Stimulated activated CD8-positive, alpha-beta memory T cell treated with anti-CD3 and anti-CD28 coated beads, Interleukin-4, amount 100 ng/mL, for 24 hours (primary cell): ENCODE data around the gene CDK5RAP2.

Source experiments
- DNase-seq: peaks from one replicate; pipeline ENCODE4 v3.0.0-alpha.2; 2020; ENCODE audit warnings: low read depth

CDK5RAP2 gene

DNA sequence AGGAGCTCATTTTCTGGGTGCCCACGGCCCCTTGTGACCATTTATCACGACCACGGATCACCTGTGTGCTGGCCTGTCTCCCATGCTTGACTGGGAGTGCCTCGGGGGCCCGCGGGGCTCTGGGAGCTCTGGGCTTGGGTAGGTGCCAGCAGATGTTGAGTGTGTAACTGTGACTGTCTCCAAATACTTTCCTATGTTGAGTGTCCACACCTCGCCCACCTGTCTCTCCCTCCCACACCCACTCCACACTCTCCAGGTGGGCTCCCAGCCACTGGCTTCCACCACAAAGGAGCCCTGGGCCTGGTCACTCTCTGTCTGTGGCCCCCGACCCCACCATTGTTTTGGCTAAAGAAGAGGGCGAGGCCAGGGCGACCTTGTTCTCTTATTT, 196.4 kb downstream of the CDK5RAP2 start:
- DNase-seq = no peak

DNA sequence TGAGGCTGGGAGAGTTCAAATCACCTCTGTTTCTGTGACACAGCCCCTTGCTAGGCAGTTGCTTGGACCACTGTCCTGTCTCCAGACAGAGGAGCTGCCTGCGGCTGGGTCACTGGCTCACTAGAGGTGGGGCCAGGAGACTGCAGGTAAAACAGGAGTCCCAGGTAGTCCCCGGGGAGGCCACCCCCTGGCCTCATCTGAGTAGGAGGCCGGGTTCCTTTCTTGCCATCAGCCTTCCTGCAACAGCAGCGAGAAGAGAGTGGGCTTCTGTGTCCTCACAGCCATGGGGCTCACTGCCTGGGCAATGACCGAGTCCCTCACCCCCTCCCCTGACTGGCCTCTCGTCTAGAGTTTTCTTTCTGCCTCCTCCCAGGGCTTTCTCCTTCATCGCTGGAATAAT, 197.5 kb downstream of the CDK5RAP2 start:
- no peak for DNase-seq

DNA sequence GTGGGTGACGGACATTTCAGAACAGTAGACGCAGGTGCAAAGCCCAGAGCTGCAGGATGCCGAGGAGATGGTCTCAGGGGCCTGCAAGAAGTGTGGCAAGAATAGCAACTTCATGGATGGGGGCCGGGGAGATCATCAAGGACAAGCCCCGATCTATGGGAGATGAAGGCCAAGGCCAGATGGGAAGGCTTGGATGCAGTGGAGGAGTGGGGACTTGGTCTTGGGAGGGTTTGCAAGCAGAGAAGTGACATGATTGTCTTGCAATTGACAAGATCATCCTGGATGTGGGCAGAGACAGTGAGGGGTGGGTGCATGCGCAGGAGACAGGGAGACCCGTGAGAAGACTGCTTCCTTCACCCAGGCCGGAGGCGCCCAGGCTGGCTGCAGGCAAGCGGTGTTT, 198.1 kb downstream of the CDK5RAP2 start:
- no peak for DNase-seq

DNA sequence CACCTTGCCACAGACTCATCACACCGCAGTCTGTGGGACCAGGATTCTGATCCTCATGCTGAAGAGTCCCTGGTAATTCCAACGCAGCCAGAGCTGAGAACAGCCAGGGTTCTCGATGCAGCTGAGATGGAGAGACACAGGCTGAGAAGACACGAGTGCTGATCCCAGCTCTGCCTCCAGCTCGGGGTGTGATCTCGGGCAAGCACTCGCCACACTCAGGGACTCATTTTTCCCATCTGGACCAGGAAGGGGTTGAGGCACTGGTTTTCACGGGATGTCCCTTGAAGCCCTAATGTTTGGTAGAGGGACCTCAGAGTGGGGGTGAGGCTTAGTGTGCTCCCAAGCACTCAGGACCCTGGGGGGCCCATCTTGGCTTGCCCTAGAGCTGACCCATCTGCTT, 200.4 kb downstream of the CDK5RAP2 start:
- DNase-seq = no peak

DNA sequence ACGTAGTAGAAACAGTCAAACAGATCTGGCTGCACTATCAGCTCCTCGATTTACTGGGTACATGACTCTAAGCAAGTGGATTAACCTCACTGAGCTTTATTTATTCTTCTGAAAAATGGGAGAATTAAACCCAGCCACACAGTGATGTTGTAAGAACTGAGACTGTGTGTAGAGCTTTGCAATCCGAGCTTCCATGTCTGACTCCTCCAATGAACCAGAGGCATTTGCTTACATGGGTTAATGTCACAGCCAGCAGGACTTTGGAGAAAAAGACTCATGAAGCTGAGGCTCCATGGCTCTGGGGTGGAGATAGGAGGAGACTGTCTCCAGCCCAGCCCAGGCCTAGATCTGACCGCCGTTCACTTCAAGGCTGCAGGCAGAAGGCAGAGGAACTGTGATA, 201.3 kb downstream of the CDK5RAP2 start:
- DNase-seq = no peak

DNA sequence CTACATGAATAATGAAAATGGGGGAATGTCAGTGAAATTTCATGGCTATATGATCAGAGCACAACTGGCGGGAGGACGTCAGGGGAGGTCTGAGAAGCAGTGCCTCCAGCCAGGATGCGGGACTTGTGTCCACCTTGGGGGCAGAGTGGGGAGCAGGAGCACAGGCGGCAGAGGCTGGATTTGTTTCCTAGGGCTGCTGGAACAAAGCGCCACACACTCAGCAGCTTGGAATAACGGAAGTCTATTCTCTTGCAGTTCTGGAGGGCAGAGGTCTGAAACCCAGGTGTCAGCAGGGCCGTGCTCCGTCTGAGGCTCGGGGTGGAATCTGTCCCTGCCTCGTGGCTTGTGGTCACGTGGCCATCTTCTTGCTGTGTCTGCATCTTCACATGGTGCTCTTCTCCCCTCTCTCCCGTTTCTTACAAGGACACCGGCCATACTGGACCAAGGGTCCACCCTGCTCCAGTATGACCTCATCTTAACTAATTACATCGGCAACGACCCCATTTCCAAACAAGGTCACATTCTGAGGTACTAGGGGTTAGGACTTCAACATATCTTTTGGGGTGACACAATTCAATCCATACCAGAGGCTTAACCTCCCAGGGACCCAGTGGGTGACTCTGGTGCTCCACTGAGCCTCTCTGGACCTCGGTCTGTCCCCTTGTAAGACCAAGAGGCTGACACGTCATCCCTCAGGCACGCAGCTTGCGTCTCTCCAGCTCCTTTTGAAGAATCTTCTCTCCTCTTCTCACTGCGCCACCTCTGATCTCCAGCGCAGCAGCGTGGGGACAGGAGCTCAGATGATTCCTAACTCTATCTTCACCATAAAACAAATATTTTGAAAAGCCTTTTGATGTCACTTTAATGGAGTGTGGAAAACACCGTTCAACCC, 202.5 kb downstream of the CDK5RAP2 start:
- DNase-seq = no peak

DNA sequence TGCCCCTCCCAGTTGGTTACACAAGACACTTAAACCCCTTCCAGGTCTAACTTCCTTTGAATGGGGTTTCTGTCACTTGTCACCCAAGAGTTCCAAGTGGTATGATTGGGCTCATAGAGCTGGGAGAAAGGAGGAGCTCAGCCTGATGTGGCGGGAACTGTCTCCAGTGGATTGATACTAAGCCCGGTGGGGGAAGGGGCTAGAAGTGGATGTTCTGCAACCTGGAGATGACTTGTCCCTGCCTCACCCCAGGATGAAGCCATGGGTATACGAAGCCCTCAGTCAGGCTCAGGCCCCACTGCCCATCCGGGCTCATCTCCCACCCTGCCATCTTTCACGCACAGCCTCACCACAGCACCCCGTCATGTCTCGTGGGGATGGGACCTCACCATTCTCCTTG, 203.9 kb downstream of the CDK5RAP2 start:
- no peak for DNase-seq

DNA sequence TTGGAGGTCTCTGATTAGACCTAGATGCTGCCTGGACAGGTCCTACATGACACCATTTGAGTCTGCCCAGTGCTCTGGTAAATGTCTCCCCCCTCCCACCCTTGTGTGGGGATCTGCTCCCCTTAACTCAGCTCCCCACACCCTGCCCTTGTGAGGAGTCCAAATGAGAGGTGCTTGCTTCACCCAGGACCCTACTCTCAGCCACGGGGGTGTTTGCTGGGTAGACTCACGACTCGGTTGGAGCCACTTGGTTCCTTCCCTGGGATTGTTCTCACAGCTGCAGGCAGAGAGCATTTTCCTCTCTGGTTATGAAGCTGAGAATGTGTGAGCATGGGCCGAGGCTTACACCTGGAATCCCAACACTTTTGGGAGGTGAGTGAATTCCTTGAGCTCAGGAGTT, 204.7 kb downstream of the CDK5RAP2 start:
- DNase-seq = no peak

DNA sequence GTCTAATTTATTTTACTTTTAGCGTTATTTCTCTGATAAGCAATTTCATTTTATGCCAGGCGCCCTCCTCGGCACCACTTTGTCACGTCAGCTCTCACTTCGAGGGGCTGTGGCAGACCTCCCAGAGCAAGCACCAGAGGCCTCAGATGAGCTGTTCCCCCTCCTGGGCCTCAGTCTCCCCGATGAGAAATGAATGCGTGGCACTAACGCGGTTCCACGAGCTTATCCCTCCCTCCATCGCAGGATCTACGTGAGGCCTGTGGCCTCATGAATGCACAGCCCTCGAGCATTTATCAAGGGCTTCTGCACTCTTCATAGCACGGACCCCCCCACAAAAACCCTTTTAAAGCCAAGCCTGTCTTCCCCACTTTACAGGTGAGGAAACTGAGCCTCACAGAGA, 205.2 kb downstream of the CDK5RAP2 start:
- DNase-seq = no peak

DNA sequence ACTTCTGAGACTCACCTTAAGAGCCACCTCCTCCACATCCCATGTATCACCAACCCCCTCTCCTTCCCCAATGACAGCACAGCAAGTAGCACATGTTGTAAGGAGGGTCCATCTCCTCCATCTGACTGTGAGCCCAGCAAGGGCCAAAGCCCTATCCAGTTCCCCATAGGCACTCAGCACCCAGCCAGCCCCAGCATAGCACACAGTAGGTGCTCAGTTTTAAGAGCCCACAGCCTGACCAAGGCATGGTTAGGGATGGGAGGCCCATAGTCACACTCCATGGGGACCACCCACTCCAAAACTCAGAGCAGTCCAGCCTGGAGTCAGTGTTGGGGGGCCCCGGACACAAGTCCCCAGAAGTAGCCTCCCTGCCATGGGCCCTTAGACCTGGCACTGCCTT, 205.7 kb downstream of the CDK5RAP2 start:
- no peak for DNase-seq

DNA sequence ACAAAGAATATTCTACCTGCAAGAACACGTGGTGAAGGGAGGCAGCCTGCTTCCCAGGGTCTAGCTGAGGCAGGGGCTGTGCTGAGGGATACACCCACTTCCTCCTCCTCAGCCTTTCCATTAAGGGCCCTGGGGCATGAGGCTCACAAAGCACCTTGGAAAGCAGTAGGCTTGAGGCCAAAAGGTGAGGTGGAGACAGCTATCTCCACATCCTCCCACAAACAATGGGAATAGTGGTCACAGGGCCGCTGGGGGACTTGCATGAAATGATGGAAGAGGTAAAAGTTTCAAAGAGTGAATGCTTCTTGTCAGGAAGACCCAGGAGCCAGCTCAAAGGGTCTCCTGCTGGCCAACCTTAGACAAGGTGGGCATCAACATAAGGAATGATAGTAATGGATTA, 207.9 kb downstream of the CDK5RAP2 start:
- DNase-seq = no peak

DNA sequence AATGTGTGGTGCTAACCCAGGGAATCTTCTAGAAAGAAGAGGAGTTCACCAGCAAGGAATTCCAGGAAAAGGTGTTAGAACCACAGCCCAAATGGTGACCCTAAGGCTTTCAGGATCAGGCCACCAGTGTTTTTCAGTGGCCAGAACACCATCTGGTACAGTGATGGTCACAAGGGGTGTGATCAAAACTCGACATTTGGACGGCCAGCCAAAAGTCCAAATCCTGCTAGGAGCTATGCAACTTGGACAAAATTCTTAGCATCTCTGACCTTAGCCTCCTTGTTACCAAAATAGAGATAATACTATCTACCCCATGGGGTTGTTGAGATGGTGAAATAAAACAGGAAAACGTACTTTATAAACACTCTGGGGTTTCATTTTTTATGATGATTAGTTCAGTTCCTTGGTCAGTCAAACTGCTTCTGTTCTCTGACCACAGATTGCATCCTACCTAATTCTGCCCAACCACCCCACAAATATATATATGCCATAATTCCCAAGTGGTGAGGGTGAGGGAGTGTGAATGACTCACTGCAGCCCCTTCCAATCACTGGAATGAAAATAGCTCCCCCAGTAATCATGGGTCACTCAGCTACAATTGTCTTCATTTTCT, 210.3 kb downstream of the CDK5RAP2 start:
- no peak for DNase-seq

DNA sequence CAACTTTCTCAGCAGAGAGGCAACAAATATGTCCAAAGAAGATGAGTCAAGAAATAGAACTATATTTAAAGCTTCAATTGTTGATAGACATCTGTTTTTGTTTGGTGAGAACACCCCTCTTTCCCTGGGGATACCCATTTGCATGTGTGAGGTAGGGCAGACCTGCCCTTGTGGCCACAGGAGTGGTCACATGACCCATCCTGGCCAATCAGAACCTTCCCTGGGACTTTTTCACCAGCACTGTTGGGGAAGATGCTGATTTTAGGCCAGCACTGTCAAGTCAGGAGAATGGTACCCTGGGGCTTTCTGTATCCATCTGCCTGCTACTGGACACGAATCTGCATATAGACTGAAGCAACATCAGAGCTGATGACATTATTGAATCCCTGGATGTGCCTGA, 211.2 kb downstream of the CDK5RAP2 start:
- no peak for DNase-seq

DNA sequence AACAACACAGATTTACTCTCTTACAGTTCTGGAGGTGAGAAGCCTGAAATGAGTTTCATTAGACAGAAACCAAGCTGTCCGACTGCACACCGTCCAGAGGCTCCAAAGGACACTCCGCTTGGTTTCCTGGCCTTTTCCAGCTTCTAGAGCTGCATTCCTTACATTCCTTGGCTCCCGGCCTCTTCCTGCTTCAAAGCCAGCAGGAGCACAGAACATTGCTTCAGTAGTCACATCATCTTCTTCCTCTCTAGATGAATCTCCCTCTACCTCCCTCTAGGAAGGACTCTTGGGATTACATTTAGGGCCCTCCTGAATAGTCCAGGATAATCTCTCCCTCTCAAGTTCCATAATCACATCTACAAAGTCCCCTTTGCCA, 213.3 kb downstream of the CDK5RAP2 start:
- no peak for DNase-seq

DNA sequence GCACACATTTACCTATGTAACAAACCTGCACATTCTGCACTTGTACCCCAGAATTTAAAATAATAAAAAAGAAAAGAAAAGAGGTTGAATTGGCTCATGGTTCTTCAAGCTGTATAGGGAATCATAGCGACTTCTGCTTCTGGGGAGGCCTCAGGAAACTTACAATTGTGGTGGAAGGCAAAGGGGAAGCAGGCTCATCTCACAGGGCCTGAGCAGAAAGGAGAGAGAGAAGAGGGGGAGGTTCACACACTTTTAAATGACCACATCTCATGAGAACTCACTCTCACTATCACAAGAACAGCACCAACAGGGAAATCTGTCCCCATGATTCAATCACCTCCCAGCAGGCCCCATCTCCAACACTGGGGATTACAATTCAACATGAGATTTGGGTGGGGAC, 214.6 kb downstream of the CDK5RAP2 start:
- DNase-seq = no peak

DNA sequence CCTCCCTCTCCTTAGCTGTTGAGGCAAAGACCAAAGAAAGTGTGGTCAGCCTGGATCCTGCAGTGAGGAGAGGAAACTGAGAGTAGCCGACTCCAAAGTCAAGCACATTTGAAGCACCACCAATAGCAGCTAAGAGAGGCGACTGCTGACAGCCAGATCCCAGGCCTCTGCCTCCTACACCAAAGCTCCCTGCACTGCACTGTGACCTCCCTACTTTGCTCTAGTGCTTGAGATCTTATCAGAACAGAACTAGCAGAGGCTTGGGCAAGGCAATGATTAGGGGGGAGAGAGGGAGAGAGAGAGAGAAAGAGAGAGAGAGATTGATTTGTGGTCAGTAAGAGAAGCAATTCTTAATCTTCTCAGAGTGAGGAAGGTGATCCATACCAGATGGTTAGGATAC, 216.3 kb downstream of the CDK5RAP2 start:
- no peak for DNase-seq

DNA sequence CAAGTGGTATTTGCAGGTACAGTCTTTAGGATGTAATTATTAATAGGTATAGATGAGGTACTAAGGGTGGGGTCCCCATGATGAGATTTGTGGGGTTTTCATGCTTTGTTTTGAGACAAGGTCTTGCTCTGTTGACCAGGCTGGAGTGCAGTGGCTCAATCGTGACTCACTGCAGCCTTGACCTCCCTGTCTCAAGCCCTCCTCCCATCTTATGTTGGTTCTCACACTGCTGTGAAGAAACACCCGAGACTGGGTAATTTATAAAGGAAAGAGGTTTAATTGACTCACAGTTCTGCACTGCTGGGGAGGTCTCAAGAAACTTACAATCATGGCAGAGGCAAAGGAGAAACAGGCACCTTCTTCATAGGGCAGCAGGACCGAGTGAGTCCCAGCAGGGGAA, 217.5 kb downstream of the CDK5RAP2 start:
- DNase-seq = no peak

DNA sequence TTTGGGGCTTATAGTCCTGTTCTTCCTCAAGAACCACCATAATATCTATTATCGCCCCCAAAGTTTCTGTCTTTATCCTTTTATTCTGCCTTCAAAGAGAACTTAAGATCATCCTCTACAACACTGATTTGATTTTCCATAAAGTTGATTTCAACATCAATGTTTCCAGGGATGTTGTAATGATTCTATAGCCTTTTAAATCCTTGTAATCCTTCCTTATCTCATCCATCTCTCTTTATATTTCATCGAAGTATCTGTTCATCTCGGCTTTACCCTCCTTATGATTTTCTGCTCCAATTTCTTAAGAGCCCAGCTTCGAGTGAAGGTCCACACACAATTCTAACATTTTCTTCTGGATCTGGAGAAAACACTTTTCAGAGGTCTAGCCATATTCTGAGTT, 218.4 kb downstream of the CDK5RAP2 start:
- no peak for DNase-seq

DNA sequence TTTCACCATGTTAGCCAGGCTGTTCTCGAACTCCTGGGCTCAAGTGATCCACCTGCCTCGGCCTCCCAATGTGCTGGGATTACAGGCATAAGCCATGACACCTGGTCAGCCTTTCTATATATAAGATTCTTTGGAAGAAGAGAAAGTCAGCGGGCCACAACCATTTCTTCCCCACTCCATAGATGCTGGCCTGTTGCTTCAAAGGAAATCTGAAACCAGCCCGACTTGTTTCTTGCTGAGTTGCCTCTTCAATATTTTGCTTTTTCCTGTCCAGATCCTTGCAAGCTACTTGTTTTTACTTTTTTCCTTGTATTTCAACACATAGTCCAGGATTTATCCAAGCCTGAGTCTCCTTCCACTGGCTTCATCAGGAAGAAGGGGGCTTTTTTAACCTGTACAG, 219.5 kb downstream of the CDK5RAP2 start:
- DNase-seq = no peak

DNA sequence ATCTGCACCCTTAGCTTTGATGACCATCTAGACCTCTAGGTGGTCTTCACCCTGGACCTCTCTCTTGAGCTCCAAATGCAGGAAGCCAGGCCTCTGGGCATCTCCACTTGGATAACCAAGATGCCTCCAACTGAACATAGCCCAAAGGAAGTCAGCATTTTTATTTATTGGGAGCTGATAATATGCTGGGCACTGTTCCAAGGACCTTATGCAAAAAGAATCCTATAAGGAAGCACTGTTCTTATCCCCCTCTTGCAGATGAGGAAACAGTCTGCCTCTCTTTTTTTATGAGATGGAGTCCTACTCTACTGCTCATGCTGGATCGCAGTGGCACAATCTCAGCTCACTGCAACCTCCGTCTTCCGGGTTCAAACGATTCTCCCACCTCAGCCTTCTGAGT, 219.9 kb downstream of the CDK5RAP2 start:
- no peak for DNase-seq

DNA sequence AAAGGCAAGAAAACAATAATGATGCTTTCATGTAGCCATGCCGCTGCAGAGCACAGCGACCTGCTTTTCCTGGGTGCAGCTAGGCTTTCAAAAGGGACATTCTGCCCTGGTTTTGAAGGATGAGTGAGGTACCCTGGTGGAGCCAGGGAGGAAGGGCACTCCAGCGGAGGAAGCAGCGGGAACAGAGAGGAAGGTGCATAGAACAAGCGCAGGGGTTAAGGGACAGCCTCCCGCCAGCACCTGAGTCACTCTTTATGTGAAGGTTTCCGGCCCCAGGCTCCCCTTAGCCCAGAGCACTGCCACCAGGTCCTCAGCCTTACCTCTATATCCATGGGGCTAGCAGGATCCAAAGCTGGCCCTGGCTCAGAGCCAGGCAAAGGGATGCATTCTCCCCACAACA, 221.1 kb downstream of the CDK5RAP2 start:
- DNase-seq = no peak

DNA sequence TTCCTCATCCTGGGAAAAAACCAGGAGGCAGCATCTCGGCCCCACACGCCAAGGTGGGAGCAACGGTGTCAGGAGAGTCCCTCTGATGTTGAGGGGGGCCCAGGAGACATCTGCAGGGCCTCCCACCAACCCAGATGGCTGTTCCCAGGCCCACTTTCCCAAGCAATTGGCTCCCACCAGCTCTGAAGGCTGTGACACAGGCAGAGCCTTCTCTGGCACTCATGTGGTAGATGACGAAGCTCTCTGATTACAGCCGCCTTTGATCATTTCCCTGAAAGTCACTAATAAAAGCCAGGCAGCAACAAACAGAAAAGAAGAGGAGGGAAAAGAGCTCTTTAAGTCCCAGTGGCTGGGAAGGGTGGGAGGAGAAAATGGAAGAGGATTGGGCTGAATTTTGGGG, 226.5 kb downstream of the CDK5RAP2 start:
- DNase-seq = no peak

DNA sequence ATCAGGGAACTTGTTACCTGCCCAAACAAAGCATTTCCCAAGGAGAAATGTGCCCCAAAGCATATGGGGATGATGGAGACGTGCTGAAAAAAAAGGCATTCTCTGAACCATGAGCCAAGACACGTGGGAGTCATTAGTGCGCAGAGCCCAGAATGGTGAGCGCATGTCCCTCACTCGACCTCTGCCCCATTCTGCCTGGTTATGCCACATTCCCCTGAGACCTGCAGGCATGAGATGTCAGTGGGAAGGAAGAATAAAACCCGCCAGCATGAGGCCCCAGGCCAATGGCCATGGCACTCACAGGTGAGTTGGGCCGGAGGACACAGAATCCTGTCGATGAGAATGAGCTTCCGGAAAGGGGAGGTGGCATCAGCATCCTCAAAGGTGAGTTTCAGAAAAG, 228.9 kb downstream of the CDK5RAP2 start:
- DNase-seq = no peak

DNA sequence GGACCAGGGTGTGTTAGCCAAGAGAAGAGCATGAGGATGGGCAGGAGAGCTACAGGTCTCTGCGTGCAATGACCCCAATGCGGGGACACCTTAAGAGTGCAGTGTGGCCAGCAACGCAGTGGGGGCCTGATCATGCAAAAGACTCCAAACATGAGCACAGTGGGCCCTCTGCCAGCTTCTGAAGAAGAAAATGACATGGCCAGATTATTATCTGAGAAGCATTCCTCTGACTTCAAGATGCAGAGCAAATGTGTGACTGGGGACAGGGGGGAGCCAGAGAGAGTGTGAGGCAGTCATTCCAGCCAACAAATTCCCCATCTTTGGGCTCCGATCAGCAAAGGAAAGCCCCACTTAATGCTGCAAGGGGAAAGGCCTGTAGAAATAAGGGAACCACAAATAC, 229.4 kb downstream of the CDK5RAP2 start:
- DNase-seq = no peak
